ENCODE results near the gene UPB1.

The UPB1 gene

DNA sequence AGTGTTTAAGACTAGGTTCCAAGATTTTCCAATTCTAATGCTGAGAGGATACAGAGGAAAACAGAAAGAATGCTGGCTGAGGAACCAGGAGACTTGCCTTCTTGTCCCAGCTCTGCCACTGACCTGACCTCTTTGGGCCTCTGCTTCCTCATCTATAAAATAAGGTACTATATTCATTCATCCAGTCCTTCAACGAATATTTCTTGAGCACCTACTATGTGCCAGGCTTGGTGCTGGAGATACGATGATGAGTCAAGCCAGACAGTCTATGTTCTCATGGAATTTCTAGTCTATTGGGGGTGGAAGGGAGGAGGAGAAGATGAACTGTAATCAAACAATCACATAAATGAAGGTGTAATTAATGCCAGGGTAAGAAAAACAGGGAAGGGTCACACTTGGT lies 27.8 kb upstream of the UPB1 start:
- H3K27me3 ChIP-seq (ENCODE audit: insufficient read depth, low read depth, severe bottlenecking): no peaks in the 10 kb centered on the region
- H3K27ac ChIP-seq: no peak overlapping the region

DNA sequence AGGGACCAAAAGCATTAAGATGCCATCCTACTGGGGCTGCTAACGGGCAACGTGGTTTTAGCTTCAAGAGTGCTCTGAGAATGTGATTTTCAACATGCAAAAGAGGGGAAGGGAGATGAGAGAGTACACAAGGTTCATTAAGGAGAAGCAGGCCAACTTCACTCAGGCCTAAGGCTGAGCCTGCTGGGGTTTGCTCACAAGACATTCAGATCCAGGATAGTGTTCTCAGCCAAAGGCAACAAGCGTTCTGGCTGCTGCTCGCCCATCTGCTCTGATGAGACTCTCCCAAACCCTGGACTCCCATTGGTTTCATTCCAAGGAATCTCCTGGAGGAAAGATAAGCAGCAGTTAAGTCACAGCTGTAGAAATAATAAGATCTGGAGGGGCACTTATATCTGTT lies 23.6 kb upstream of the UPB1 start:
- H3K9me3 ChIP-seq (ENCODE audit: severe bottlenecking): no peaks in the 10 kb centered on the region
- no peak overlapping the region for H3K4me3 ChIP-seq (ENCODE audit: low read depth, low read length)
- TF ChIP-seq, protein P1, sequence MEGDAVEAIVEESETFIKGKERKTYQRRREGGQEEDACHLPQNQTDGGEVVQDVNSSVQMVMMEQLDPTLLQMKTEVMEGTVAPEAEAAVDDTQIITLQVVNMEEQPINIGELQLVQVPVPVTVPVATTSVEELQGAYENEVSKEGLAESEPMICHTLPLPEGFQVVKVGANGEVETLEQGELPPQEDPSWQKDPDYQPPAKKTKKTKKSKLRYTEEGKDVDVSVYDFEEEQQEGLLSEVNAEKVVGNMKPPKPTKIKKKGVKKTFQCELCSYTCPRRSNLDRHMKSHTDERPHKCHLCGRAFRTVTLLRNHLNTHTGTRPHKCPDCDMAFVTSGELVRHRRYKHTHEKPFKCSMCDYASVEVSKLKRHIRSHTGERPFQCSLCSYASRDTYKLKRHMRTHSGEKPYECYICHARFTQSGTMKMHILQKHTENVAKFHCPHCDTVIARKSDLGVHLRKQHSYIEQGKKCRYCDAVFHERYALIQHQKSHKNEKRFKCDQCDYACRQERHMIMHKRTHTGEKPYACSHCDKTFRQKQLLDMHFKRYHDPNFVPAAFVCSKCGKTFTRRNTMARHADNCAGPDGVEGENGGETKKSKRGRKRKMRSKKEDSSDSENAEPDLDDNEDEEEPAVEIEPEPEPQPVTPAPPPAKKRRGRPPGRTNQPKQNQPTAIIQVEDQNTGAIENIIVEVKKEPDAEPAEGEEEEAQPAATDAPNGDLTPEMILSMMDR (IDR thresholded peaks at IDR 0.05; ENCODE audit: low read depth, low read length): no peak
- no peaks in the 10 kb centered on the region for H3K36me3 ChIP-seq
- no peak overlapping the region for H3K27ac ChIP-seq
- no peak for DNase-seq
- no peaks in the 10 kb centered on the region for H3K27me3 ChIP-seq (ENCODE audit: insufficient read depth, low read depth, severe bottlenecking)

More for the DNA sequence above, 27.8 kb upstream of the UPB1 start:
- TF ChIP-seq, protein P1 (IDR thresholded peaks at IDR 0.05; ENCODE audit: low read depth, low read length): no peak
- no peaks in the 10 kb centered on the region for H3K9me3 ChIP-seq (ENCODE audit: severe bottlenecking)
- H3K36me3 ChIP-seq: no peaks in the 10 kb centered on the region
- no peak for DNase-seq
- no peak overlapping the region for H3K4me3 ChIP-seq (ENCODE audit: low read depth, low read length)

DNA sequence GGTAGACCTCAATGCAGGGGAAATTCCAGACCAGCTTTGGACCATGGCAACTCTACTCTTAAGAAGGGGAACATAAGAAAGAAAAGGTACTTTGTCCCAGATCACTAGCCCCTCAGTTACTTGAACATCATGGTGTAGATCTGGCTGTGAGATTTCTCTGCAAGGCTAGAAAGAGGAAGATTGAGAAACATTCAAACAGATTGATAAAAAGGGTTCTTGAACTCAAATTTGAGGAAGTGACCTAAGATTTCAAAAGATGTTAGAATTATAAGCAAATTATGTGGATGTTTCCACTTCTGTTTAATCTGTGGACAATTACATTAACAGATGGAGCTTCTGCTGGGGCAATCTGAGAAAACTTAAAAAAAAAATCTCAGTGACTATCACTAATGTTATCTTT lies 21.8 kb upstream of the UPB1 start:
- H3K27me3 ChIP-seq (ENCODE audit: insufficient read depth, low read depth, severe bottlenecking): no peaks in the 10 kb centered on the region
- H3K4me3 ChIP-seq (ENCODE audit: low read depth, low read length): no peak overlapping the region
- H3K36me3 ChIP-seq: no peaks in the 10 kb centered on the region
- DNase-seq: no peak
- no peak overlapping the region for H3K27ac ChIP-seq
- H3K9me3 ChIP-seq (ENCODE audit: severe bottlenecking): no peaks in the 10 kb centered on the region
- TF ChIP-seq, protein P1 (IDR thresholded peaks at IDR 0.05; ENCODE audit: low read depth, low read length): no peak

DNA sequence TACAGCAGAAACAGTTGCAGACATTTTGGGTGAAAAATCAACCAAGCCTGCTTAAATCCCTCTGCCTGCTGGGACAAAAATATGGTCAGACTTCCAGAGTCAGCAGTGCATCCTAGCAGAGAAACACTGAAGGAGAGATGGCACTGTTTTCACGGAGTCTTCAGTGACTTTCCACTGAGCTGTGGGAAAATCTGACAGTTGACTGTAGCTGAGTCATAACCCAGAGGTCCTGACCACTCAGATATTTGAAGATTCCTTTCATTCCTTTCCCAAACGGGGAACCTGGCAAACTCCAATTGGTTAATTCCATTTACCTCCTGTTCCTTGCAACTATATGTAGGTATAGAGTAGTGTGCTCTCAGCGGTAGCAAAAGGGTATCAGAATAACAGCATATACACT lies 20.9 kb upstream of the UPB1 start:
- no peaks in the 10 kb centered on the region for H3K27me3 ChIP-seq (ENCODE audit: insufficient read depth, low read depth, severe bottlenecking)
- DNase-seq: no peak
- no peaks in the 10 kb centered on the region for H3K36me3 ChIP-seq
- no peak overlapping the region for H3K27ac ChIP-seq
- H3K9me3 ChIP-seq (ENCODE audit: severe bottlenecking): no peaks in the 10 kb centered on the region
- H3K4me3 ChIP-seq (ENCODE audit: low read depth, low read length): no peak overlapping the region
- TF ChIP-seq, protein P1 (IDR thresholded peaks at IDR 0.05; ENCODE audit: low read depth, low read length): no peak

DNA sequence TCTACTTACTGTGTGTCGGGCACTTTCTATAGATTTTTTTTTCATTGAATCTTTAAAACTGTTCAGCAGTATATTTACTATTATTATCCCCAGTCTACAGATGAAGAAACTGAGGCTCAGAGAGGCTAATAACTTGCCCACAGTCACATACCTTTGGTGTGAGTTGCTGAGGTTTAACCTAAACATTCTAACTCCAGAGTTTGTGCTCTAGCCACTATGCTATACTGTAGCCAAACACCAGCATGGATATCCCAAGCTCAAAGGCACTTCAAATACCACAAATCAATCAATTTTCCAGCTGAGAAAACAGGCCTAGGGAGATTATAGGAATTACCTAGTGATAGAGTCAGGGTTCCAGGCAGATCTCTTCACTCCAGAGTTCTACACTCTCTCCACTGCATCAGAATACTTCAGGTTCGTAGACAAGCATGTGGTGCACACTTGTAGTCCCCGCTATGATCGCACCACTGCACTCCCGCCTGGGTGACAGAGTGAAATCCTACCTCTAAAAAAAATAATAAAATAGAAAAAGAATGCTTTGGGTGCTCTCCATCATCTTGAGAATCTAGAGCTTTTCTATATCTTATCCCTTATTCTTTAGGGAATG lies 20.4 kb upstream of the UPB1 start:
- TF ChIP-seq, protein P1 (IDR thresholded peaks at IDR 0.05; ENCODE audit: low read depth, low read length): no peak
- Histone ChIP-seq H3K27me3 (ENCODE audit: insufficient read depth, low read depth, severe bottlenecking) (no peaks in the 10 kb centered on the region), H3K9me3 (ENCODE audit: severe bottlenecking) (no peaks in the 10 kb centered on the region), H3K36me3 (no peaks in the 10 kb centered on the region), H3K27ac (no peak overlapping the region), H3K4me3 (ENCODE audit: low read depth, low read length) (no peak overlapping the region)
- DNase-seq: no peak

DNA sequence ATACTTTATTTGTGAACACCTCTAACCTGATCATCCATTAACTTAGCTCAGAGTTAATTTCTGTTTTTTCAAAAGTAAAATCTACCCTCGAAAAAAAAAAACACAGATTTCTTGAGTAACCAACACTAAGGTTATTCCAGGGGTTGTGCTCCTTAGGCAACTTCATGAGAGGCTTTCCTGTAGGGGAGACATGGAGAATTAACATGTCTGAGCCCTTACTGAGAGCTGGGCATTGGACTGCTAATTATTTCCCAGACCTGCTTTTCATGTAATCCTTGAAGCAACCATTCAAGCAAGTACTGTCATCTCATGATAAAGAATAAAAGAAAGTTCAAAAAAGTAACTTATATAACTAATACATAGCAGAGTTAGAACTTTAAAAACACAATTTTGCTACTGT lies 13.5 kb upstream of the UPB1 start:
- no peaks in the 10 kb centered on the region for H3K27me3 ChIP-seq (ENCODE audit: insufficient read depth, low read depth, severe bottlenecking)
- no peak overlapping the region for H3K4me3 ChIP-seq (ENCODE audit: low read depth, low read length)
- H3K36me3 ChIP-seq: no peaks in the 10 kb centered on the region
- no peak overlapping the region for H3K27ac ChIP-seq
- DNase-seq: no peak
- TF ChIP-seq, protein P1 (IDR thresholded peaks at IDR 0.05; ENCODE audit: low read depth, low read length): no peak
- H3K9me3 ChIP-seq (ENCODE audit: severe bottlenecking): no peaks in the 10 kb centered on the region

All from WERI-Rb-1 (cell line).